Measurements from ENCODE around the gene ASB8. TPM values are rescaled to one million over a fixed set of nuclear protein-coding genes. Genes with fewer than 3 reads are reported as not detected.

Gene ASB8
- total and polyA plus RNA-seq, 7 donors = 49.3 to 477 (median 206) TPM

DNA sequence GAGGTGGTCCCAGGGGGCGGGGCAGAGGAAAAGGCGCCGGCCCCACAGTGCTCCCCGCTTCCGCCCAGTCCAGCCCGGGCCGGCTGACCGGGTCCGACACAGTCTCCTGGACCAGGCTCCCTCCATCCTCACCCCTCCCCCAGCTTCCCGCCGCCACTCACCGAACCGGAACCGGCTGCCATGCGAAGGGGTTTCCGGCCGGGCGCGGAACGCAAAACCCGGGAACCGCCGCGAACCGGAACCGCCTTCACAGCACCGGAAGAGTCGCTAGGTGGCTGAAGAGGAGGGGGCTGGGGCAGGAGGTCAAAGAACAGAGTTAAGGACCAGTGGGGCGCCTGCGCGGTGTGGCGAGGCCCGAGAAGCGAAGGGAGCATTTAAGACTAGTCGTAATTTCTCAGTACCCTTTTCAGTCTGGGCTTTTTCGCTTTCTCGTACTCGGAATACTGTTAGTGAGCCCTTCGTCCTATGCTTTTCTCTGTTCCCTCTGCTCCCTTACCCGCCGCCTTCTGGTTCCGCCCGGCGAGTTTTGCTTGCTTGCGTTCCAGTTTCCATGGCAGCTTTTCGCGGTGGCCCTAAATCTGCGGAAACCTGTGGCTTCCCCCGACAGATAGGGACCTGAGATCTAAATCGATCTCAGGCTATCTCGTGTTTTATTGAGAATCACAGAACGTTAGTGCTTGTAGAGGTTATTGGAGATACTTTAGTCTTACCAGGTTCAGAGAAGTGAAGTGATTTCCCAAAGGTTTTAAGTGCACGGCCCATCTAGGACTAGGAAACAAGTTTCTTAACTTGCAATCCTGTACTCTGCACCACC, 51.2 kb downstream of the ASB8 start, which contains the start of gene SENP1:
TSS of gene SENP1 (minus strand) at position 213 of the 814 bp plus-strand sequence. CDS start 4,607 bp downstream, outside the sequence.
- Histone ChIP-seq H3K4me3 (peak within 1 kb of the TSS; percentile 75), H3K27me3 (ENCODE audit: insufficient read depth in 3 of 3, low read length in 2 of 3) (no peaks in the 10 kb centered on the region), H3K9me3 (no peaks in the 10 kb centered on the region), H3K4me1 (peaks cover 16% of the 10 kb centered on the region), H3K36me3 (ENCODE audit: insufficient read depth in 1 of 2, low read depth in 1 of 2) (peaks cover 0 to 4% of the 10 kb centered on the region in 2 donors), H3K27ac (peak within 1 kb of the TSS; percentile 98)
- TF ChIP-seq, protein P1, sequence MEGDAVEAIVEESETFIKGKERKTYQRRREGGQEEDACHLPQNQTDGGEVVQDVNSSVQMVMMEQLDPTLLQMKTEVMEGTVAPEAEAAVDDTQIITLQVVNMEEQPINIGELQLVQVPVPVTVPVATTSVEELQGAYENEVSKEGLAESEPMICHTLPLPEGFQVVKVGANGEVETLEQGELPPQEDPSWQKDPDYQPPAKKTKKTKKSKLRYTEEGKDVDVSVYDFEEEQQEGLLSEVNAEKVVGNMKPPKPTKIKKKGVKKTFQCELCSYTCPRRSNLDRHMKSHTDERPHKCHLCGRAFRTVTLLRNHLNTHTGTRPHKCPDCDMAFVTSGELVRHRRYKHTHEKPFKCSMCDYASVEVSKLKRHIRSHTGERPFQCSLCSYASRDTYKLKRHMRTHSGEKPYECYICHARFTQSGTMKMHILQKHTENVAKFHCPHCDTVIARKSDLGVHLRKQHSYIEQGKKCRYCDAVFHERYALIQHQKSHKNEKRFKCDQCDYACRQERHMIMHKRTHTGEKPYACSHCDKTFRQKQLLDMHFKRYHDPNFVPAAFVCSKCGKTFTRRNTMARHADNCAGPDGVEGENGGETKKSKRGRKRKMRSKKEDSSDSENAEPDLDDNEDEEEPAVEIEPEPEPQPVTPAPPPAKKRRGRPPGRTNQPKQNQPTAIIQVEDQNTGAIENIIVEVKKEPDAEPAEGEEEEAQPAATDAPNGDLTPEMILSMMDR (IDR thresholded peaks at IDR 0.05) = no peak
- DNase-seq = peak; percentile 92 to 95
- intact Hi-C loops (cut with DNase I) = loop anchor here in 1 of 2 donors (5.0 kb wide), 1 partner anchor 56 kb away; no protein-coding TSS in a partner anchor
- 0 to 1% (median 0%) methylated on average over 50 to 53 of the region's 53 CpGs for WGBS, 3 donors
- ATAC-seq = peak; percentile 95 to 99 (median 98)

DNA sequence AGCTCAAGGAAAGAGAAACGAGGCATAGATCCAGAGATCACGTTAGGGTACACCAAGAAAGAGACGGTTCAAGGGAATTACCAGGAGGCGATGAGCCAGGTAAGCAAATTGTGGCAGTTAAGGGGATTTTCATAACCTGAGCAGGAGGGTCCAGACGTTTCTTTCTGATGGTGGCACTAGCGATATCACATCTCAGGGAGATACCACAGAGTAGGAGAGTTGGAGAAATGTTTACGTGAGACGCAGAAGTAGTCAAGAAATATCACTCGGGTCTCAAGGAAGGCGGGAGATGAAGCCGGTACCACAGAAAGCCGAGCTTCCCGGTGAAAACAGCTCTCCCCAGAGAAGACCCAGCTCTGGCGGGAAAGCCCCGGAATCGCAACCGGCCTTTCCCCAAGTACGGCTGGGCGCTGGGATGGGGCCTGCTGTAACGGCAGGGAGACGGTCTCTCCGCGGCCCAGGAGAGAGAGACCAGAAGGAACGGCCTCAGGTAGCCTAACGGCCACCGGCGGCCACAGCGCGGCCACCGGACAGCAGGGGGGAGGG, 51.9 kb downstream of the ASB8 start:
- intact Hi-C loops (cut with DNase I) = loop anchor here in 1 of 2 donors (5.0 kb wide), 1 partner anchor 57 kb away; no protein-coding TSS in a partner anchor
- Histone ChIP-seq H3K36me3 (ENCODE audit: insufficient read depth in 1 of 2, low read depth in 1 of 2) (peaks cover 0 to 11% of the 10 kb centered on the region in 2 donors), H3K4me3 (peak overlapping the region; percentile 75), H3K27me3 (ENCODE audit: insufficient read depth in 3 of 3, low read length in 2 of 3) (no peaks in the 10 kb centered on the region), H3K4me1 (peaks cover 16% of the 10 kb centered on the region), H3K27ac (peak overlapping the region; percentile 98), H3K9me3 (no peaks in the 10 kb centered on the region)
- DNase-seq (no peak), ATAC-seq (peak in 1 of 4 donors; percentile 1)
- TF ChIP-seq, protein P1 (IDR thresholded peaks at IDR 0.05) = no peak
- WGBS, 3 donors = 0 to 1% (median 1%) methylated on average over 20 to 30 of the region's 30 CpGs

DNA sequence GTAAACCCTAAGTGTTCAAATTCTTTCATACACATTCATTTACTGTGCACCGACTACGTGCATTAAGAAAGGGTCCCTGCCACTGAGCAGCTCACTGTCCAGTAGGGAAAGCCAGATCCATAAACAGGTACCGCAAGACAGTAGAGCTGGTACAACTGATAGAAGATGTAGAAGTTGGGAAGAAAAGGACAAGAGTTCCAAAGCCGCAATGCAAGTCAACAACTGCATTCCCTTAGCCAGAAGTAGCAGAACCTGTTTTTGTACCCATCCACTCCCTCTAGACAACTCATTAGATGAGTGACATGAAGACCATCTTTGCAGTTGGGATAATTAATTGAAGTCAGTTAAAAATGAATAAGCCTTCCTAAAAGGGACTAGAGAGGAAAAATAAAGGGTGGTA, 52.8 kb downstream of the ASB8 start:
- ATAC-seq = no peak
- 72 to 76% (median 75%) methylated on average over 4 of the region's 4 CpGs for WGBS, 3 donors
- peak overlapping the region; percentile 75 for H3K4me3 ChIP-seq
- H3K9me3 ChIP-seq = no peaks in the 10 kb centered on the region
- H3K36me3 ChIP-seq (ENCODE audit: insufficient read depth in 1 of 2, low read depth in 1 of 2) = peaks cover 0 to 16% of the 10 kb centered on the region in 2 donors
- intact Hi-C loops (cut with DNase I) = no loop called here
- H3K27me3 ChIP-seq (ENCODE audit: insufficient read depth in 3 of 3, low read length in 2 of 3) = no peaks in the 10 kb centered on the region
- TF ChIP-seq, protein P1 (IDR thresholded peaks at IDR 0.05) = no peak
- peak overlapping the region; percentile 98 for H3K27ac ChIP-seq
- peaks cover 16% of the 10 kb centered on the region for H3K4me1 ChIP-seq
- DNase-seq = no peak

Other genes with a start within 250 kb of the ASB8 start
- 10 to 100 TPM in 3 of 4 donors, 1 to 10 TPM in 1; 7.7 to 15.8 (median 12.6) TPM for gene TMEM106C, start 193.9 kb downstream of the ASB8 start, total RNA-seq
- gene TMEM106C, start 193.9 kb downstream of the ASB8 start, polyA plus RNA-seq = 10 to 100 TPM; 14.3 to 33.4 (median 14.7) TPM
- gene COL2A1, start 153.0 kb downstream of the ASB8 start, total RNA-seq = under 1 TPM in 1 of 4 donors, not detected in 3; 0.06 TPM
- gene COL2A1, start 153.0 kb downstream of the ASB8 start, polyA plus RNA-seq = under 1 TPM in 2 of 3 donors, not detected in 1; 0.07 to 0.41 TPM
- 10 to 100 TPM in 1 of 4 donors, 1 to 10 TPM in 3; 6.3 to 10.2 (median 8.0) TPM for gene SENP1, start 51.4 kb downstream of the ASB8 start, total RNA-seq
- 1 to 10 TPM; 3.2 to 6.2 (median 3.3) TPM for gene SENP1, start 51.4 kb downstream of the ASB8 start, polyA plus RNA-seq
- gene PFKM, start 38.2 kb downstream of the ASB8 start, total RNA-seq = 1,000 to 10,000 TPM in 1 of 4 donors, 100 to 1,000 TPM in 3; 618 to 1,283 (median 817) TPM
- gene PFKM, start 38.2 kb downstream of the ASB8 start, polyA plus RNA-seq = 100 to 1,000 TPM in 2 of 3 donors, 10 to 100 TPM in 1; 65.1 to 529 (median 344) TPM
- under 1 TPM; 0.47 to 0.84 (median 0.63) TPM for gene CCDC184, start 26.1 kb upstream of the ASB8 start, total RNA-seq
- gene CCDC184, start 26.1 kb upstream of the ASB8 start, polyA plus RNA-seq = under 1 TPM; 0.16 to 0.49 (median 0.45) TPM
- not detected for gene OR10AD1, start 45.8 kb upstream of the ASB8 start, total RNA-seq
- under 1 TPM in 1 of 3 donors, not detected in 2; 0.01 TPM for gene OR10AD1, start 45.8 kb upstream of the ASB8 start, polyA plus RNA-seq
- 10 to 100 TPM; 17.4 to 41.5 (median 22.5) TPM for gene ZNF641, start 193.4 kb upstream of the ASB8 start, total RNA-seq
- gene ZNF641, start 193.4 kb upstream of the ASB8 start, polyA plus RNA-seq = 10 to 100 TPM in 2 of 3 donors, 1 to 10 TPM in 1; 5.8 to 25.1 (median 12.8) TPM